Endothelial cell (in vitro differentiated cells): ENCODE measurements around the gene MAP6. TPM values are rescaled to one million over a fixed set of nuclear protein-coding genes. Genes with fewer than 3 reads are reported as not detected.
"Not testable (repeated sequence)": the region's sequence is repeated elsewhere in the genome, so short reads cannot be mapped to it uniquely, and the experiment has no call there.

Experiments used
- DNase-seq: peaks from one replicate; pipeline ENCODE4 v3.0.0; 2021; ENCODE audit warnings: low spot score
- H3K27ac Mint-ChIP-seq: one replicate; pipeline ENCODE4 v1.8.0; 2021; ENCODE audit warnings: mixed read lengths, inconsistent platforms; ENCODE audit not compliant: unreplicated experiment
- H3K27me3 Mint-ChIP-seq: one replicate; pipeline ENCODE4 v1.8.0; 2021; ENCODE audit warnings: mild to moderate bottlenecking, moderate library complexity, mixed read lengths, inconsistent platforms; ENCODE audit not compliant: unreplicated experiment
- H3K36me3 Mint-ChIP-seq: one replicate; pipeline ENCODE4 v1.8.0; 2021; ENCODE audit warnings: mild to moderate bottlenecking, low read depth, mixed read lengths, inconsistent platforms; ENCODE audit not compliant: unreplicated experiment
- H3K4me1 Mint-ChIP-seq: one replicate; pipeline ENCODE4 v1.8.0; 2021; ENCODE audit warnings: mild to moderate bottlenecking, mixed read lengths, inconsistent platforms; ENCODE audit not compliant: unreplicated experiment
- H3K4me3 Mint-ChIP-seq: one replicate; pipeline ENCODE4 v1.8.0; 2021; ENCODE audit warnings: mild to moderate bottlenecking, mixed read lengths, inconsistent platforms; ENCODE audit not compliant: unreplicated experiment
- H3K9me3 Mint-ChIP-seq: one replicate; pipeline ENCODE4 v1.8.0; 2021; ENCODE audit warnings: mixed read lengths, inconsistent platforms; ENCODE audit not compliant: unreplicated experiment
- total RNA-seq: library from RNA; stranded (reverse); fragmentation: NEBNext Ultra II Directional; extraction: Animal tissue kit (Norgen Biotek cat#: 25700); gene quantifications from one replicate; pipeline ENCODE4 v1.2.1, GENCODE V29; 2021; ENCODE audit not compliant: unreplicated experiment
- TF ChIP-seq, protein P1 (sequence below): fragments of 200-600 bp; sonication (generic); IDR thresholded peaks from one replicate; pipeline ENCODE4 v1.5.0; 2021; ENCODE audit warnings: antibody characterized with exemption; ENCODE audit not compliant: unreplicated experiment

MAP6 gene
- total RNA-seq, 1 donor from 2014 or later, result 0.26 TPM

GRCh38 chr11:75697906-75698581, 29.2 kb upstream of the MAP6 start:
- Mint-ChIP-seq H3K27me3 (peaks cover 6% of the 10 kb centered on the region), H3K9me3 (no peaks in the 10 kb centered on the region), H3K4me1 (no peaks in the 10 kb centered on the region), H3K27ac (no peak overlapping the region), H3K36me3 (no peaks in the 10 kb centered on the region), H3K4me3 (no peak overlapping the region)
- DNase-seq, result no peak
- TF ChIP-seq, protein P1, sequence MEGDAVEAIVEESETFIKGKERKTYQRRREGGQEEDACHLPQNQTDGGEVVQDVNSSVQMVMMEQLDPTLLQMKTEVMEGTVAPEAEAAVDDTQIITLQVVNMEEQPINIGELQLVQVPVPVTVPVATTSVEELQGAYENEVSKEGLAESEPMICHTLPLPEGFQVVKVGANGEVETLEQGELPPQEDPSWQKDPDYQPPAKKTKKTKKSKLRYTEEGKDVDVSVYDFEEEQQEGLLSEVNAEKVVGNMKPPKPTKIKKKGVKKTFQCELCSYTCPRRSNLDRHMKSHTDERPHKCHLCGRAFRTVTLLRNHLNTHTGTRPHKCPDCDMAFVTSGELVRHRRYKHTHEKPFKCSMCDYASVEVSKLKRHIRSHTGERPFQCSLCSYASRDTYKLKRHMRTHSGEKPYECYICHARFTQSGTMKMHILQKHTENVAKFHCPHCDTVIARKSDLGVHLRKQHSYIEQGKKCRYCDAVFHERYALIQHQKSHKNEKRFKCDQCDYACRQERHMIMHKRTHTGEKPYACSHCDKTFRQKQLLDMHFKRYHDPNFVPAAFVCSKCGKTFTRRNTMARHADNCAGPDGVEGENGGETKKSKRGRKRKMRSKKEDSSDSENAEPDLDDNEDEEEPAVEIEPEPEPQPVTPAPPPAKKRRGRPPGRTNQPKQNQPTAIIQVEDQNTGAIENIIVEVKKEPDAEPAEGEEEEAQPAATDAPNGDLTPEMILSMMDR, result no peak

DNA sequence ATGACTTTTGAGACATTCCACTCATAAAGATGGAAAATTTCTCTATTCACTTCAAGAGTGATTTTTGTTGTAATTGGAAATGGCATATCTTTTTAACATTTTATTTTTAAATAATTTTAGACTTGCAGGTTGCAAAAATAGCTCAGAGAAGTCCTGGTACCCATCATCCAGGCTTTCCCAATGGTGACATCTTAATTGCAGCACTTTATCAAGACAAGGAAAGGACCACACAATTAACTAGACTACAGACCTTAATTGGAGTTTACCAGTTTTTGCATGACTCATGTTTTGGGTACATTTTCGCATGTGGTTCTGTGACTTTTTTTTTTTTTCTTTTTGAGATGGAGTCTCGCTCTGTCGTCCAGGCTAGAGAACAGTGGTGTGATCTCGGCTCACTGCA, 23.0 kb upstream of the MAP6 start:
- Mint-ChIP-seq H3K36me3 (no peaks in the 10 kb centered on the region), H3K4me3 (no peak overlapping the region), H3K27me3 (peaks cover 5% of the 10 kb centered on the region), H3K27ac (no peak overlapping the region), H3K9me3 (no peaks in the 10 kb centered on the region), H3K4me1 (no peaks in the 10 kb centered on the region)
- TF ChIP-seq, protein P1, result no peak
- DNase-seq, result no peak

DNA sequence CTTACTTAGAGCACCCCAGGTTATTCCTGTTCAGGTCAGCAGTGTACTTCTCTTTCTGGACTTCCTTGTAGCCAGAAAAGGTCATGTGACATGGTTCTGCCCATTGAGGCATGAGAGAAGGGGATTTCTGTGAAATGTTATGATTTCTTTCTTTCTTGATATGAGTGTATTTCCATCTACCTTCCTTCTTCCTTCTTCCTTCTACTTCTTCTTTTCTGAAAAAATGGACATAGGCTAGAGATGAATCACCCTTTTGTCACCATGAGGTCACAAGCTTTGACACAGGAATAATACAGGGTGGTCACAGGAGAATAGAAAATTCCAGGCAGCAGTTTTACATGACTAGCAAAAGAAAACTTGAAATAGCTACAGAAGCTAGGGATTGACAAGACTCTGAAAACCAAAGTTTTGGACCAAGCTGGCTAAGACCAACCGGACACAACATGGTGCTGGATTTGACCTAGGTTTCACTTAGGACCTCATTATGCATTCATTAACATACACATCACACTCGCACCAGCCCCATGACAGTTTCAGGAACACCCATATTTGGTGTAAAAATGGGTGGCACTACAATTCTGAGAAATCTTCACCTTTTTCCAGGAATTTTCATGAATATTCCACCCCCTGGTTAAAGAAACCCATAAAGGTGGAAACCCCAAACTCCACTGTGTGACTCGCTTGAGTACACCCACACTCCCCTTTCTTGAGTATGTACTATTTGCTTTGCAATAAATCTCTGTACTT, 21.2 kb upstream of the MAP6 start:
- Mint-ChIP-seq H3K4me3 (no peak overlapping the region), H3K27me3 (no peaks in the 10 kb centered on the region), H3K27ac (no peak overlapping the region), H3K36me3 (no peaks in the 10 kb centered on the region), H3K4me1 (no peaks in the 10 kb centered on the region), H3K9me3 (peaks cover 12% of the 10 kb centered on the region)
- no peak for DNase-seq
- TF ChIP-seq, protein P1, result no peak

DNA sequence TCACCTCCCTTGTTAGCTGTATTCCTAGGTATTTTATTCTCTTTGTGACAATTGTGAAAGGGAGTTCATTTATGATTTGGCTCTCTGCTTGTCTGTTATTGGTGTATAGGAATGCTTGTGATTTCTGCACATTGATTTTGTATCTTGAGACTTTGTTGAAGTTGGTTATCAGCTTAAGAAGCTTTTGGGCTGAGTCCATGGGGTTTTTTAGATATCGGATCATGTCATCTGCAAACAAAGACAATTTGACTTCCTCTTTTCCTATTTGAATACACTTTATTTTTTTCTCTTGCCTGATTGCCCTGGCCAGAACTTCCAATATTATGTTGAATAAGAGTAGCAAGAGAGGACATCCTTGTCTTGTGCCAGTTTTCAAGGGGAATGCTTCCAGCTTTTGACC, 15.0 kb upstream of the MAP6 start:
- not testable (repeated sequence) for DNase-seq, H3K27ac Mint-ChIP-seq, H3K27me3 Mint-ChIP-seq, H3K4me1 Mint-ChIP-seq, H3K36me3 Mint-ChIP-seq, H3K4me3 Mint-ChIP-seq
- H3K9me3 Mint-ChIP-seq, result peaks cover 12% of the 10 kb centered on the region

- no peaks in the 10 kb centered on the region for H3K9me3 Mint-ChIP-seq
- TF ChIP-seq, protein P1, result no peak
- no peak overlapping the region for H3K4me3 Mint-ChIP-seq
- DNase-seq, result no peak
- H3K36me3 Mint-ChIP-seq, result no peaks in the 10 kb centered on the region
- H3K27me3 Mint-ChIP-seq, result peaks cover 2% of the 10 kb centered on the region
- H3K27ac Mint-ChIP-seq, result no peak overlapping the region
- H3K4me1 Mint-ChIP-seq, result no peaks in the 10 kb centered on the region
Observed at GRCh38 chr11:75679566-75679965, 10.7 kb upstream of the MAP6 start.
